Ovary (tissue), 9 donors: ENCODE data around the gene BCAR3. TPM values are rescaled to one million over a fixed set of nuclear protein-coding genes. Genes with fewer than 3 reads are reported as not detected.

Experiments
- DNase-seq, 5 donors: peaks; one replicate each; pipeline ENCODE4 v3.0.0-alpha.2; 2019 to 2020
- H3K27ac ChIP-seq, 2 donors: fragments of 200-600 bp; one replicate each; pipeline versions ENCODE4 v1.5.1 to v1.8.0; 2019 to 2022
- H3K27me3 ChIP-seq: fragments of 200-600 bp; one replicate; pipeline ENCODE4 v1.8.0; 2022
- H3K36me3 ChIP-seq: fragments of 200-600 bp; sonication (generic); one replicate; pipeline ENCODE4 v1.5.1; 2019
- H3K4me1 ChIP-seq: one replicate; pipeline ENCODE4 v1.8.1; 2013; ENCODE audit warnings: mild to moderate bottlenecking, moderate library complexity; ENCODE audit not compliant: insufficient read depth
- H3K4me3 ChIP-seq: fragments of 200-600 bp; sonication (generic); one replicate; pipeline ENCODE4 v1.5.1; 2017
- H3K9me3 ChIP-seq, 2 donors: fragments of 200-600 bp in 1 of 2; sonication (generic) in 1 of 2; one replicate each; pipeline versions ENCODE4 v1.5.1 to v1.8.1; 2013 to 2019; ENCODE audit warnings: mild to moderate bottlenecking in 1 of 2, moderate library complexity in 1 of 2
- EP300 ChIP-seq: sonication (generic); formaldehyde crosslinking; IDR thresholded peaks from one replicate; pipeline ENCODE4 v1.6.1; 2017; ENCODE audit warnings: antibody characterized with exemption
- POLR2A ChIP-seq: fragments of 450-650 bp; IDR thresholded peaks from one replicate; pipeline ENCODE4 v1.6.1; 2017; ENCODE audit warnings: antibody characterized with exemption, mild to moderate bottlenecking, moderate library complexity
- WGBS, 3 donors: extraction: QIAGEN DNeasy Blood & Tissue Kit in 1 of 3; methylation state at CpG; one replicate each; pipeline versions ENCODE4 v1.1.5 to v1.1.7; 2013 to 2017; 5-methylcytosine and 5-hydroxymethylcytosine counted together
- intact Hi-C, 4 donors: fragments of 100-400 bp; cut with DNase I; formaldehyde crosslinking; loops; one replicate each; pipeline versions ENCODE4 v1.11.0 to v1.15.1; 2022 to 2023
- polyA plus RNA-seq, 2 donors: library from polyadenylated mRNA; stranded (reverse); fragments of 200-250 nt in 1 of 2; fragments of 350-450 nt in 1 of 2; fragmentation: Illumina TruSeq in 1 of 2; extraction: RNeasy Lipid Tissue Mini Kit (QIAGEN cat#74804) in 1 of 2; gene quantifications; one replicate each; pipeline ENCODE4 v1.2.3, GENCODE V29; 2013 to 2014
- total RNA-seq, 7 donors: library from RNA; depleted of rRNA in 2 of 7; stranded (reverse); fragments of >200 nt in 2 of 7; fragmentation: NEBNext Ultra II Directional in 3 of 7; extraction: Animal tissue kit (Norgen Biotek cat#: 25700) in 3 of 7; gene quantifications; one replicate each; pipeline versions ENCODE4 v1.1.0 to v1.2.4, GENCODE V29; 2016 to 2023
- TF ChIP-seq, protein P1 (sequence below), 3 donors: fragments of 450-650 bp in 2 of 3; fragments of 200-600 bp in 1 of 3; IDR thresholded peaks; one replicate each; pipeline versions ENCODE4 v1.5.1 to v1.8.0; 2016 to 2022; ENCODE audit warnings: antibody characterized with exemption in 3 of 3, mild to moderate bottlenecking in 1 of 3
- donor health status: DM: no; HTN: no; CAD: no; lungs with moderate emphysema.
- donor health status: DM: no; HTN: no; CAD: no.
- donor health status: Bipolar disorder and iron deficiency.
- donor health status: DM: yes; HTN: yes; CAD: no.
- donor health status: DM: no; HTN: no; CAD: no.
- donor health status: DM: yes; HTN: yes; CAD: no.

Gene BCAR3
- total and polyA plus RNA-seq, 9 donors: 13.8 to 30.8 (median 17.5) TPM

DNA sequence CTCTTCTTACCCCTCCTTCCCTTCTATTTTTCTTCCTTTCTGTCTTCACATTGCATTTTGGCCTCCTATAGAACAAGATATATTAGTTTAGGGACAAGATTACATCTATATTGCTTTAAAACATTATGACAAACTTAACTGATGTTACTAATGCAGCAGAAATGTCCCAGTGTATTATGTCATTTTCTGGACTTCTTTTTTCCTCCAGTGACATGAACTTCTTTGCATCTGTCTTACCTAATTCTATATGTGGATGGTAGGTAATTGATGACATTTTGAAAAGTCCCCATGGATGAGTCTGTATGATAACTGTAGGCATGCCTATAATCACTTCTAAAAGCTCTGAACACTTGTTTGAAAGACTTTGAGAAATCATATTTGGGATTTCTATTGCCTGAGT is 144.2 kb downstream of the BCAR3 start:
- Histone ChIP-seq H3K4me3 (no peak overlapping the region), H3K36me3 (no peaks in the 10 kb centered on the region), H3K27me3 (no peaks in the 10 kb centered on the region), H3K27ac (no peak overlapping the region), H3K4me1 (no peaks in the 10 kb centered on the region), H3K9me3 (no peaks in the 10 kb centered on the region)
- DNase-seq: no peak
- TF ChIP-seq POLR2A (no peak), EP300 (no peak)
- TF ChIP-seq, protein P1, sequence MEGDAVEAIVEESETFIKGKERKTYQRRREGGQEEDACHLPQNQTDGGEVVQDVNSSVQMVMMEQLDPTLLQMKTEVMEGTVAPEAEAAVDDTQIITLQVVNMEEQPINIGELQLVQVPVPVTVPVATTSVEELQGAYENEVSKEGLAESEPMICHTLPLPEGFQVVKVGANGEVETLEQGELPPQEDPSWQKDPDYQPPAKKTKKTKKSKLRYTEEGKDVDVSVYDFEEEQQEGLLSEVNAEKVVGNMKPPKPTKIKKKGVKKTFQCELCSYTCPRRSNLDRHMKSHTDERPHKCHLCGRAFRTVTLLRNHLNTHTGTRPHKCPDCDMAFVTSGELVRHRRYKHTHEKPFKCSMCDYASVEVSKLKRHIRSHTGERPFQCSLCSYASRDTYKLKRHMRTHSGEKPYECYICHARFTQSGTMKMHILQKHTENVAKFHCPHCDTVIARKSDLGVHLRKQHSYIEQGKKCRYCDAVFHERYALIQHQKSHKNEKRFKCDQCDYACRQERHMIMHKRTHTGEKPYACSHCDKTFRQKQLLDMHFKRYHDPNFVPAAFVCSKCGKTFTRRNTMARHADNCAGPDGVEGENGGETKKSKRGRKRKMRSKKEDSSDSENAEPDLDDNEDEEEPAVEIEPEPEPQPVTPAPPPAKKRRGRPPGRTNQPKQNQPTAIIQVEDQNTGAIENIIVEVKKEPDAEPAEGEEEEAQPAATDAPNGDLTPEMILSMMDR (IDR thresholded peaks at IDR 0.05): no peak
- intact Hi-C loops: no loop called here

DNA sequence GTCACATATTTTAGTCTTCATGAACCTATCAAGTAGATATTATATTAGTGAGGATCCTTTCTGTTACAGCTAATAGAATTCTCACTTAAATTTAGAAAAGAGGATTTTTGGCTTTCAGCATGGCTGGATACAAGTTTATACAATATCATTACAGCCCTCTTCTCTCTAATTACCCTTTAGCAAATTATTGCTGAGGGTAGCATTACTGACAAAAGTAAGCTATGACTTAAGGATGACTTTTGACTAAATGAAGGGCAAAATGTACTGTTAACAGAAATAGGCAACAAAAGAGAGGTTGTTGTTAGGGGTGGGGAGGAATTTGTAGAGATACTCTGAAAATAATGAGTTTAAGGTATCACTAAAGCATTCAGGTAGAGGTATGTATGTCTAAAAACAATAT is 148.0 kb downstream of the BCAR3 start:
- H3K9me3 ChIP-seq: no peaks in the 10 kb centered on the region
- intact Hi-C loops: no loop called here
- TF ChIP-seq EP300 (no peak), POLR2A (no peak)
- TF ChIP-seq, protein P1 (IDR thresholded peaks at IDR 0.05): no peak
- H3K4me3 ChIP-seq: no peak overlapping the region
- H3K36me3 ChIP-seq: no peaks in the 10 kb centered on the region
- no peak overlapping the region for H3K27ac ChIP-seq
- DNase-seq: no peak
- no peaks in the 10 kb centered on the region for H3K4me1 ChIP-seq
- no peaks in the 10 kb centered on the region for H3K27me3 ChIP-seq

DNA sequence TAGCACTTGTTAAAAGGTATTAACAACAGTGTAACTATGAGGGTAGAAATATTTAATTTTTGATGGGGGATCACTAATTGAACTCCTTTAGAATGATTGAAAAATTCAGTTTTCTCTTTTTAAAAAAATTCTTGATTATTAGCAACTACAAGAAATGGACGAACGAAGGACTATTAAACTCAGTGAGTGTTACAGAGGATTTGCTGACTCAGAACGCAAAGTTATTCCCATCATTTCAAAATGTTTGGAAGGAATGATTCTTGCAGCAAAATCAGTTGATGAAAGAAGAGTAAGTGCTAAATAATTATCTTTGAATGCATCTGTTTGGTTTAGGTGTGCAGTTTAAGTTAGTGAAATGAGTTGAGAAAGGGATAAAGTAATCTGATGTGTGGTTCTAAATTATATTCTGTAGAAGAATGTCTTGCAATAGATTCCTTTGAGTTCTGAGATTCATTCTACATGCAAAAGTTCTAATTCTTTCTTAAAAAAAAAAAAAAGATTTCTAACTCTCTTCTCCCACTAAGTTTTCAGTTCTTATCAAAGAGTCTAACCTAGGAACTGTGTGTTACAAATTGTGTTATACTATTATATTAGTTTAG is 148.8 kb downstream of the BCAR3 start:
- intact Hi-C loops: no loop called here
- H3K36me3 ChIP-seq: no peaks in the 10 kb centered on the region
- no peak for DNase-seq
- no peak overlapping the region for H3K27ac ChIP-seq
- H3K4me3 ChIP-seq: no peak overlapping the region
- TF ChIP-seq, protein P1 (IDR thresholded peaks at IDR 0.05): no peak
- TF ChIP-seq EP300 (no peak), POLR2A (no peak)
- no peaks in the 10 kb centered on the region for H3K27me3 ChIP-seq
- no peaks in the 10 kb centered on the region for H3K4me1 ChIP-seq
- no peaks in the 10 kb centered on the region for H3K9me3 ChIP-seq
- WGBS, 3 donors: 96 to 98% (median 96%) methylated on average over 3 of the region's 3 CpGs

DNA sequence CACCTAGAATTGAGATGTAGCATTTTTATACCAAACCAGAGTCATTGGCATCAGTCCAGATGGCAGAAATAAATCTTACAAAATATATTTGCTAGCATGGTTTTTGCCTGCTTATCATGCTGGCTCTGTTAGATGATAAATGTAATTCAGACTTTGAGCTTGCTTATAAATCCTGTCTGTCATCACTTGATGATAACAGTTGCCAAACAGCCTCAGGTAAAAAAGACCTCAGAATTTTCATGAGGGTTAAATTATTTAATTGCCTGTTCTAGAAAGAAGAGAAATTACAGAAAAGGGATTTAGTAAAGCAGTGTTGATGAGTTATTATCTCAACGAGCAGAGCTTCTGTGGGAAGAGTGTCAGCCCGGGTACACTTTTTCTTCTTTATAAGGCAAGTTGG is 150.4 kb downstream of the BCAR3 start:
- 54 to 65% (median 54%) methylated on average over 2 of the region's 2 CpGs for WGBS, 3 donors

More for the DNA sequence above, 150.4 kb downstream of the BCAR3 start:
- TF ChIP-seq, protein P1 (IDR thresholded peaks at IDR 0.05): no peak
- TF ChIP-seq EP300 (no peak), POLR2A (no peak)
- no peaks in the 10 kb centered on the region for H3K9me3 ChIP-seq
- DNase-seq: no peak
- no peaks in the 10 kb centered on the region for H3K4me1 ChIP-seq
- H3K4me3 ChIP-seq: no peak overlapping the region
- no peaks in the 10 kb centered on the region for H3K27me3 ChIP-seq
- no peaks in the 10 kb centered on the region for H3K36me3 ChIP-seq
- no peak overlapping the region for H3K27ac ChIP-seq
- intact Hi-C loops: no loop called here
